Adipocyte (in vitro differentiated cells): ENCODE results near the gene TSC2.

Experiments
- DNase-seq: peaks from one replicate; pipeline ENCODE4 v3.0.0-alpha.2; 2015; ENCODE audit warnings: low read depth
- H3K27me3 ChIP-seq: replicated peaks from 2 replicates; pipeline ENCODE4 v1.7.0; 2013; ENCODE audit warnings: mild to moderate bottlenecking, low read length, moderate library complexity; ENCODE audit not compliant: control insufficient read depth, insufficient read depth
- H3K36me3 ChIP-seq: 2 replicates; pipeline ENCODE4 v1.7.0; 2013; ENCODE audit warnings: low read length, mild to moderate bottlenecking, moderate library complexity; ENCODE audit not compliant: control insufficient read depth, insufficient read depth, severe bottlenecking
- H3K4me1 ChIP-seq: 2 replicates; pipeline ENCODE4 v1.7.0; 2013; ENCODE audit warnings: mild to moderate bottlenecking, low read length, moderate library complexity; ENCODE audit not compliant: control insufficient read depth, insufficient read depth
- H3K4me3 ChIP-seq: 2 replicates; pipeline ENCODE4 v1.7.0; 2013; ENCODE audit warnings: mild to moderate bottlenecking, low read length, moderate library complexity
- H3K9ac ChIP-seq: 2 replicates; pipeline ENCODE4 v1.7.0; 2013; ENCODE audit warnings: mild to moderate bottlenecking, low read length, moderate library complexity
- H3K9me3 ChIP-seq: 2 replicates; pipeline ENCODE4 v1.7.0; 2013; ENCODE audit warnings: mild to moderate bottlenecking, low read length, moderate library complexity; ENCODE audit not compliant: control insufficient read depth

TSC2 gene

GRCh38 chr16:2040787-2041522 is 6.8 kb upstream of the TSC2 start:
- Histone ChIP-seq H3K4me3 (no peak overlapping the region), H3K36me3 (no peaks in the 10 kb centered on the region), H3K9ac (no peak overlapping the region), H3K27me3 (no peaks in the 10 kb centered on the region), H3K9me3 (no peaks in the 10 kb centered on the region), H3K4me1 (peaks cover 20% of the 10 kb centered on the region)
- no peak for DNase-seq

DNA sequence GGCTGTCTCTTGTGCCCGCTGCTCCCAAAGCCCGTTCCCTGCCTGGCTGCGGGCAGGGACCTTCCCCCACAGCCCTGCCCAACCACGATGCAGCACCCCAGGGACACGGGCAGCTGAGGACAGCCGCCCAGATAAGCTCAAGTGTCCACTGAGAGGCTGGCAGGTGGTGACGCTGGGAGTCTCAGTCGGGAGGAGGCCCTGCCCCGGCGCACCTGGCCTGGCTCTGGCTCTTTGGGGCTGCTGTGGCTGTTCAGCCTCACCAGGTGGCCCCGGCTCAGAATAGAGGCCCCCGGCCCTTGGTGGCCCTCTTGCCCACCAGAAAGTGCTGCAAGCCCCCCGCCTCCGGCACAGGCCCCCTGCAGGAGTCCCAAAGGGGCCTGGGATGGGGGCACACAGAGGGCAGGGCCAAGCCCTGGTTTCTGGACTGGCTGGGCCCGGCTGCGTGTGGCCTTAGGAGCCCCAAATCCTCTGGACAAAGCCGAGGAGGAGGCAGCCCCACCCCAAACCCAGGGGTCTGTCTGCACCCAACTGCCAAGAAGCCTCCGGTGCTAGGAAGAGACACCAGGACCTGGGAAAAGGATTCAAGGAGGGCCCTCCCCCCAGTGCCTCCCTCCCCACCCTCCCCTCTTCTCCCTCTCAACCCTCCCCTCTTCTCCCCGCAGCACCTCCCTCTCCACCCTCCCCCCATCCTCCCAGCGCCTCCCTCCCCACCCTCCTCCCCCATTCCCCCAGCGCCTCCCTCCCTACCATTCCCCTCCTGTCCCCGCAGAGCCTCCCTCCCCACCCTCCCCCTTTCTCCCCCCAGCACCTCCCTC is 5.4 kb upstream of the TSC2 start:
- H3K36me3 ChIP-seq, result no peaks in the 10 kb centered on the region

GRCh38 chr16:2042986-2043666 is 4.7 kb upstream of the TSC2 start:
- no peaks in the 10 kb centered on the region for H3K9me3 ChIP-seq
- H3K27me3 ChIP-seq, result no peaks in the 10 kb centered on the region
- DNase-seq, result no peak
- no peak overlapping the region for H3K9ac ChIP-seq
- H3K4me3 ChIP-seq, result no peak overlapping the region
- no peaks in the 10 kb centered on the region for H3K36me3 ChIP-seq
- peaks cover 18% of the 10 kb centered on the region for H3K4me1 ChIP-seq

More for the DNA sequence above, 5.4 kb upstream of the TSC2 start:
- no peak overlapping the region for H3K4me3 ChIP-seq
- peaks cover 18% of the 10 kb centered on the region for H3K4me1 ChIP-seq
- H3K27me3 ChIP-seq, result no peaks in the 10 kb centered on the region
- no peak overlapping the region for H3K9ac ChIP-seq
- no peak for DNase-seq
- H3K9me3 ChIP-seq, result no peaks in the 10 kb centered on the region

DNA sequence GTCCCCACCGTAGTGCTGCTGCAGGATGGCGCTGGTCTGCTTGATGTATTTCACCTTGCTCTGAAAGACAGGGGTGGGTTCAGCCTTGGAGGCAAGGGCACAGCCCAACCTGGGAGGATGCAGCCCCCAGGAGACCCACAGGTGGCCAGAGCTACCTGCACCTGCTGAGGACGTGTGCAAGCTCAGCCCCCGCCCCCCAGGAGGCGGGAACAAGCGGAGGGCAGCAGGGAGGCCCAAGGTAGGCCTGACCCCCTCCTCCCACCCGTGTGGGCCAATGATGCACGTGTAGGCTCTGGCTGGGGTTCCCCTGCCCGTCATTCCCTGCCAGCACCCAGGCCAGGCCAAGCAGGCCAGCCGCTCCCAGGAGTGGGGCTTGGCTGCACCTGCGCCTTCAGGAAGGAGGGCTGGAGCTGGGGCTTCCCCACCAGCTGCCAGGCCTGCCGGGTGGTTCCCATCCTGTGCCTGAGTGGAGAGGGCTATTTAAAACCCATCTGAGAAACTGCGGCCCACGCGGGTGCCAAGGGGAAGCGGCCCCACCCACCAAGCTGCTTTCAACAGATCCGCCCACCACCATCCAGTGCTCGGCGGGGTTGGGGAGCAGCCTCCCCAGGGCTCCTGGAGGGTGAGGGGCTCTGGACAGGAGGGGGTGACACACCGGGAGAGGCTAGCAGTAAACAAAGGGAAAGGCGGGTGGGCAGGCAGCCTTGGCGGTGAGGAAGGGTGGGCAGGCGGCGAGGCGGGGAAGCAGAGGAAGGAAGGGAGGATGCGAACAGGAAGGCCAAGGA is 3.9 kb upstream of the TSC2 start:
- Histone ChIP-seq H3K27me3 (no peaks in the 10 kb centered on the region), H3K9me3 (no peaks in the 10 kb centered on the region), H3K36me3 (no peaks in the 10 kb centered on the region), H3K4me3 (no peak overlapping the region), H3K4me1 (peaks cover 17% of the 10 kb centered on the region), H3K9ac (no peak overlapping the region)
- no peak for DNase-seq

GRCh38 chr16:2044541-2044940 is 3.2 kb upstream of the TSC2 start:
- H3K4me3 ChIP-seq, result no peak overlapping the region
- peaks cover 11% of the 10 kb centered on the region for H3K4me1 ChIP-seq
- no peak overlapping the region for H3K9ac ChIP-seq
- no peaks in the 10 kb centered on the region for H3K27me3 ChIP-seq
- H3K9me3 ChIP-seq, result no peaks in the 10 kb centered on the region
- no peak for DNase-seq
- H3K36me3 ChIP-seq, result no peaks in the 10 kb centered on the region

- H3K27me3 ChIP-seq, result no peaks in the 10 kb centered on the region
- peak overlapping the region; percentile 90 for H3K9ac ChIP-seq
- H3K36me3 ChIP-seq, result peaks cover 4% of the 10 kb centered on the region
- peaks cover 8% of the 10 kb centered on the region for H3K4me1 ChIP-seq
- H3K9me3 ChIP-seq, result no peaks in the 10 kb centered on the region
- peak overlapping the region; percentile 88 for H3K4me3 ChIP-seq
- DNase-seq, result no peak
These were observed 1.6 kb upstream of the TSC2 start for GRCh38 chr16:2045965-2046892.

DNA sequence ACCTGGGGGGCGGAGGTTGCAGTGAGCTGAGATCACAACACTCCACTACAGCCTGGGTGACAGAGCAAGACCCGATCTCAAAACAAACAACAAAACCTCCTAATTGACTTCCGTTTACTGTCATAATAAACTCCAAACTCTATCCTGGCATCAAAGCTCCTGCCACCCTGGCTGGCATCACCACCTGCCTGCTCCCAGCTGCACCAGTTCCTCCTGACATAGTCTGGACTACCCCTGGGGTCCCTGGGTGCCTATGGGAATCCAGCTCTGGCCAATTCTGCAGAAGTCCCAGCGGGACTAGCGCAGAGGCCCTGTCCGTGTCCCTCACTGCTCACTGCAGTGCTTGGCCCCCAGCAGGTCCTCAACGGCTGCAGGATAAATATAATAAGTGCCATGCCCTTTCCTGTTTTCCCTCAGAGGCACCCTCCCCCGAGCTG is 874 bp upstream of the TSC2 start:
- H3K4me3 ChIP-seq, result peak overlapping the region; percentile 88
- peaks cover 11% of the 10 kb centered on the region for H3K36me3 ChIP-seq
- no peaks in the 10 kb centered on the region for H3K9me3 ChIP-seq
- peaks cover 8% of the 10 kb centered on the region for H3K4me1 ChIP-seq
- H3K9ac ChIP-seq, result peak overlapping the region; percentile 90
- H3K27me3 ChIP-seq, result no peaks in the 10 kb centered on the region
- no peak for DNase-seq

DNA sequence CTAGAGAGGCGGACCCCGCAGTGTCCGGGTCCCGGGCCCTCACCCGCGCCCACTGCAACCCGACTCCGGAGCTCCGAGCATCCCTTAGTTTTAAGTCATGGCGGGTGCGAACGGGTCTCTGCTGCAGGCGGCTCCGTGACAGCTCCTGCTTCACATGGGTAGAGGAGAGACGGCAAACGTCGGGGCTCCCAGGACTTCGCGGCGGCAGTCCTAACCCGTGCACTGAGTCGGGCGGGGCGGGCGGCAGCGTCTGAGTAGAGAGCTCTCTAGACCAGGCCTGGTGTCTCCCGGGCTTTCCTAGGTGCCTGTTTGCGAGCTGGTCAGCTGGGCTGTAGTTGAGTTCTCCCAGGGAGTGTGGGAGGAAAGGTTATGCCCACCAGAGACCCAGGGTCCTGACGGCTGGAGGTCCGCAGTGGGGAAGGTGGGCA is 345 bp downstream of the TSC2 start:
- no peaks in the 10 kb centered on the region for H3K9me3 ChIP-seq

GRCh38 chr16:2053211-2053610 is 5.4 kb downstream of the TSC2 start:
- no peak overlapping the region for H3K4me3 ChIP-seq
- no peaks in the 10 kb centered on the region for H3K9me3 ChIP-seq
- peaks cover 5% of the 10 kb centered on the region for H3K4me1 ChIP-seq
- H3K27me3 ChIP-seq, result no peaks in the 10 kb centered on the region
- H3K9ac ChIP-seq, result no peak overlapping the region
- H3K36me3 ChIP-seq, result peaks cover 47% of the 10 kb centered on the region
- no peak for DNase-seq

More for the DNA sequence above, 345 bp downstream of the TSC2 start:
- Histone ChIP-seq H3K36me3 (peaks cover 19% of the 10 kb centered on the region), H3K4me1 (peaks cover 8% of the 10 kb centered on the region), H3K27me3 (no peaks in the 10 kb centered on the region), H3K4me3 (peak overlapping the region; percentile 88), H3K9ac (peak overlapping the region; percentile 90)
- peak; percentile 51 for DNase-seq

DNA sequence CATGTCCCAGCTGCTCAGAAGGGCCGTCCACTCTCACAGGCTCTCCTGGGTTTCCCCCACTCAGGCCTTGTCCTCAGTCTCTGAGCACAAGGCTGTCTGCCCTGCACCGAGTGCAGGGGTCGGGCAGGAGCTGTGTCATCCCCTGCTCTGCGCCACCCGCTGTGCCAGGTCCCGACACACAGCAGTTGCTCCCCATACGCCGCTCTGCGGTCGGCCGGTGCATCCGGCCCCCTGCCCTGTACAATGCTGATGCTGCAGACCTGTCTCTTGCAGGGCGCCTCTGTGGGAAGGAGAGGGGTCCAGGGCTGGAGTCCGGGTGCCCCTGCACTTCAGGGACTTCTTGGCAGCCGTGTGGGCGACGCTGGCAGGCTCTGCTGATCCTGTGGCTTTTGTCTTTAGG is 6.1 kb downstream of the TSC2 start:
- Histone ChIP-seq H3K36me3 (peaks cover 53% of the 10 kb centered on the region), H3K27me3 (no peaks in the 10 kb centered on the region), H3K9ac (no peak overlapping the region), H3K4me1 (peaks cover under 1% of the 10 kb centered on the region), H3K4me3 (no peak overlapping the region), H3K9me3 (no peaks in the 10 kb centered on the region)
- DNase-seq, result no peak
